ACC112 (cell line): ENCODE results near the gene HOXC4.
"Not testable (repeated sequence)": the region's sequence is repeated elsewhere in the genome, so short reads cannot be mapped to it uniquely, and the experiment has no call there.

Source experiments
- H2AFZ ChIP-seq: fragments of 200-600 bp; sonication (generic); one replicate; pipeline ENCODE4 v1.6.0; 2017; ENCODE audit warnings: antibody characterized with exemption, low read length; ENCODE audit not compliant: unreplicated experiment
- H3K27ac ChIP-seq: fragments of 200-600 bp; sonication (generic); 2 replicates; pipeline ENCODE4 v1.5.1; 2014; ENCODE audit warnings: low read depth, mild to moderate bottlenecking, antibody characterized with exemption, low read length, moderate library complexity
- H3K27me3 ChIP-seq: fragments of 200-600 bp; sonication (generic); 2 replicates; pipeline ENCODE4 v1.6.1; 2014; ENCODE audit warnings: mild to moderate bottlenecking, antibody characterized with exemption, low read length, moderate library complexity, mixed read lengths; ENCODE audit not compliant: insufficient read depth
- H3K36me3 ChIP-seq: fragments of 200-600 bp; sonication (generic); 2 replicates; pipeline ENCODE4 v1.6.1; 2016; ENCODE audit warnings: mild to moderate bottlenecking, antibody characterized with exemption, low read length, moderate library complexity, mixed read lengths; ENCODE audit not compliant: insufficient read depth
- H3K4me1 ChIP-seq: fragments of 200-600 bp; sonication (generic); one replicate; pipeline ENCODE4 v1.6.1; 2016; ENCODE audit warnings: low read length, mixed read lengths; ENCODE audit not compliant: insufficient read depth, unreplicated experiment, control insufficient read depth
- H3K4me3 ChIP-seq: fragments of 200-600 bp; sonication (generic); 2 replicates; pipeline ENCODE4 v1.5.1; 2014; ENCODE audit warnings: mild to moderate bottlenecking, low read depth, low read length
- H3K79me2 ChIP-seq: fragments of 200-600 bp; sonication (generic); one replicate; pipeline ENCODE4 v1.6.0; 2016; ENCODE audit warnings: low read length; ENCODE audit not compliant: control insufficient read depth, unreplicated experiment, insufficient read depth

The HOXC4 gene

GRCh38 chr12:54068418-54069070 lies 14.9 kb downstream of the HOXC4 start:
- H3K36me3 ChIP-seq = no peaks in the 10 kb centered on the region
- H2AFZ ChIP-seq = no peak overlapping the region
- H3K4me1 ChIP-seq = no peaks in the 10 kb centered on the region
- peaks cover 3% of the 10 kb centered on the region for H3K27me3 ChIP-seq
- H3K27ac ChIP-seq = no peak overlapping the region
- H3K79me2 ChIP-seq = no peaks in the 10 kb centered on the region
- H3K4me3 ChIP-seq = no peak overlapping the region

GRCh38 chr12:54071942-54072341 lies 18.3 kb downstream of the HOXC4 start:
- no peaks in the 10 kb centered on the region for H3K36me3 ChIP-seq
- H3K27ac ChIP-seq = no peak overlapping the region
- H3K4me3 ChIP-seq = no peak overlapping the region
- no peaks in the 10 kb centered on the region; the same call in 1 of the 2 replicates for H3K27me3 ChIP-seq
- no peaks in the 10 kb centered on the region for H3K4me1 ChIP-seq
- no peak overlapping the region for H2AFZ ChIP-seq
- no peaks in the 10 kb centered on the region for H3K79me2 ChIP-seq

- Histone ChIP-seq H3K79me2 (no peaks in the 10 kb centered on the region), H3K4me3 (no peak overlapping the region), H3K27me3 (no peaks in the 10 kb centered on the region; the same call in 1 of the 2 replicates), H3K4me1 (no peaks in the 10 kb centered on the region), H3K27ac (no peak overlapping the region), H3K36me3 (no peaks in the 10 kb centered on the region), H2AFZ (no peak overlapping the region)
Observed at GRCh38 chr12:54074308-54074707, 20.7 kb downstream of the HOXC4 start.

GRCh38 chr12:54075409-54075808 lies 21.8 kb downstream of the HOXC4 start:
- Histone ChIP-seq H3K36me3 (no peaks in the 10 kb centered on the region), H3K4me1 (no peaks in the 10 kb centered on the region), H3K27me3 (no peaks in the 10 kb centered on the region; the same call in 1 of the 2 replicates), H3K4me3 (no peak overlapping the region), H2AFZ (no peak overlapping the region), H3K27ac (no peak overlapping the region), H3K79me2 (no peaks in the 10 kb centered on the region)

- no peaks in the 10 kb centered on the region for H3K27me3 ChIP-seq
- no peaks in the 10 kb centered on the region for H3K4me1 ChIP-seq
- no peaks in the 10 kb centered on the region for H3K36me3 ChIP-seq
- H3K27ac ChIP-seq = no peak overlapping the region
- no peak overlapping the region for H2AFZ ChIP-seq
- no peak overlapping the region for H3K4me3 ChIP-seq
- no peaks in the 10 kb centered on the region for H3K79me2 ChIP-seq
Observed at GRCh38 chr12:54075974-54076373, 22.3 kb downstream of the HOXC4 start.

GRCh38 chr12:54077843-54078242 lies 24.2 kb downstream of the HOXC4 start:
- H3K4me3 ChIP-seq, H3K36me3 ChIP-seq, H3K79me2 ChIP-seq, H2AFZ ChIP-seq, H3K27ac ChIP-seq, H3K4me1 ChIP-seq, H3K27me3 ChIP-seq: not testable (repeated sequence)

GRCh38 chr12:54079115-54079514 lies 25.5 kb downstream of the HOXC4 start:
- H3K36me3 ChIP-seq, H3K4me3 ChIP-seq, H3K27me3 ChIP-seq, H2AFZ ChIP-seq, H3K27ac ChIP-seq, H3K79me2 ChIP-seq, H3K4me1 ChIP-seq: not testable (repeated sequence)

- not testable (repeated sequence) for H3K4me3 ChIP-seq, H3K4me1 ChIP-seq, H3K79me2 ChIP-seq, H3K27ac ChIP-seq, H2AFZ ChIP-seq, H3K36me3 ChIP-seq
- H3K27me3 ChIP-seq = peaks cover 12% of the 10 kb centered on the region
Observed at GRCh38 chr12:54080008-54080924, 26.6 kb downstream of the HOXC4 start.

- H3K4me1 ChIP-seq, H3K36me3 ChIP-seq, H2AFZ ChIP-seq, H3K27ac ChIP-seq, H3K4me3 ChIP-seq, H3K79me2 ChIP-seq: not testable (repeated sequence)
- H3K27me3 ChIP-seq = peaks cover 12% of the 10 kb centered on the region
Observed at GRCh38 chr12:54081053-54081514, 27.4 kb downstream of the HOXC4 start.

GRCh38 chr12:54081581-54082396 lies 28.2 kb downstream of the HOXC4 start:
- H3K27ac ChIP-seq, H2AFZ ChIP-seq: not testable (repeated sequence)
- H3K27me3 ChIP-seq = peaks cover 17% of the 10 kb centered on the region

More at GRCh38 chr12:54081581-54082396, 28.2 kb downstream of the HOXC4 start:
- not testable (repeated sequence) for H3K79me2 ChIP-seq, H3K4me3 ChIP-seq, H3K4me1 ChIP-seq, H3K36me3 ChIP-seq
